AG10803 (cell line): ENCODE results near the gene SKA2.

Experiments used
- DNase-seq: peaks from one replicate; pipeline ENCODE4 v3.0.0; 2010; ENCODE audit warnings: low read depth
- H3K4me3 ChIP-seq: 2 replicates; pipeline ENCODE4 v1.5.1; 2011; ENCODE audit warnings: mild to moderate bottlenecking, low read length, control low read depth
- TF ChIP-seq, protein P1 (sequence below): conservative IDR thresholded peaks from 2 replicates; pipeline ENCODE4 v1.5.1; 2011; ENCODE audit warnings: mild to moderate bottlenecking, low read length, control low read depth, inconsistent platforms

The SKA2 gene

DNA sequence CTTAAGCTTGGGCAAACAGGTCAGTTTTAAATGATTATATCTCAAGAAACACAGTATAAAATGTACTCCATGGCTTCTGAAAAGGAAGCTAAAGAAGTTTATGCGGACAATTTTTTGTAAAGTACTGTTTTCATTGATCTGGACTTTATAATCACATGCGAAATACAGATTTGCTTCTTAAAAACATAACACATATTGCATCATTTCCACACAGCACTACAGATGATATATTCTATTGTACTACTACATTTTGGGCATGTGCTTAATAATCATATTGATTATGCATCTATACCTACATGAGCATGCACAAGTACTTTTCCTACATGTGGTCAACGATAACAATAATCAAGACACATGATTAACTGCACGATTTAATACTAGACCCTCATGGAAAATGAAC lies 70.8 kb downstream of the SKA2 start:
- H3K4me3 ChIP-seq, result no peak overlapping the region
- TF ChIP-seq, protein P1, sequence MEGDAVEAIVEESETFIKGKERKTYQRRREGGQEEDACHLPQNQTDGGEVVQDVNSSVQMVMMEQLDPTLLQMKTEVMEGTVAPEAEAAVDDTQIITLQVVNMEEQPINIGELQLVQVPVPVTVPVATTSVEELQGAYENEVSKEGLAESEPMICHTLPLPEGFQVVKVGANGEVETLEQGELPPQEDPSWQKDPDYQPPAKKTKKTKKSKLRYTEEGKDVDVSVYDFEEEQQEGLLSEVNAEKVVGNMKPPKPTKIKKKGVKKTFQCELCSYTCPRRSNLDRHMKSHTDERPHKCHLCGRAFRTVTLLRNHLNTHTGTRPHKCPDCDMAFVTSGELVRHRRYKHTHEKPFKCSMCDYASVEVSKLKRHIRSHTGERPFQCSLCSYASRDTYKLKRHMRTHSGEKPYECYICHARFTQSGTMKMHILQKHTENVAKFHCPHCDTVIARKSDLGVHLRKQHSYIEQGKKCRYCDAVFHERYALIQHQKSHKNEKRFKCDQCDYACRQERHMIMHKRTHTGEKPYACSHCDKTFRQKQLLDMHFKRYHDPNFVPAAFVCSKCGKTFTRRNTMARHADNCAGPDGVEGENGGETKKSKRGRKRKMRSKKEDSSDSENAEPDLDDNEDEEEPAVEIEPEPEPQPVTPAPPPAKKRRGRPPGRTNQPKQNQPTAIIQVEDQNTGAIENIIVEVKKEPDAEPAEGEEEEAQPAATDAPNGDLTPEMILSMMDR, result no peak
- DNase-seq, result no peak

DNA sequence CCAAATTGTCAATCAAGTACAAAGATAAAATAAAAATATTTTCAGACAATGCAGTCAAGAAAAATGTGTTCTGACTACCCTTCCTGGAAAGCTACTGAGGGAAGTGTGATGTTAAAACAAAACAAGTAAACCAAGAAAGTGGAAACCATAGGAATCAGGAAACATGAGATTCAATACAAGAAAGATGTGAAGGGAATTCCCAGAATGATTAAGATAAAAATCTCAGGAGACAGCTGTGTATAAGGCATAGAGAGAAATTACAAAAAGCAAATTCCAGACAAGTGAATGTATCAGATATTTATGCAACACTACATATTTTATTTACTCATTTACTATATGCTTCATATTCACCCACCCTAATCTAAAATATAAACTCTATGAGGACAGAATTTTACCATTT lies 80.5 kb downstream of the SKA2 start:
- no peak overlapping the region for H3K4me3 ChIP-seq
- TF ChIP-seq, protein P1, result no peak
- peak; percentile 69 for DNase-seq

DNA sequence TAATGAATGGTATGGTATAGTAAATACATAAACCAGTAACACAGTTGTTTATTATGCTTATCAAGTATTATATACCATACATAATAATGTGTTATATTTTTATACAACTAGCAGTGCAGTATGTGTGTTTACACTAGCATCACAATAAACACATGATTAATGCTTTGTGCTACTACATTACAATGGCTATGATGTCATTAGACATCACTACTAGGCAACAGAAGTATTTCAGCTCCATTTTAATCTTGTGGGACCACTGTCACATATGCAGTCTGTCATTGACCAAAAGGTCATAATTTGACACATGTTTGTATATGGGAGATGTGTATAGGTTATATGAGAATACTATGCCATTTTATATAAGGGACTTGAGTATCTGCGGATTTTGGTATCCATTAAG lies 81.0 kb downstream of the SKA2 start:
- H3K4me3 ChIP-seq, result no peak overlapping the region
- TF ChIP-seq, protein P1, result no peak
- DNase-seq, result no peak

DNA sequence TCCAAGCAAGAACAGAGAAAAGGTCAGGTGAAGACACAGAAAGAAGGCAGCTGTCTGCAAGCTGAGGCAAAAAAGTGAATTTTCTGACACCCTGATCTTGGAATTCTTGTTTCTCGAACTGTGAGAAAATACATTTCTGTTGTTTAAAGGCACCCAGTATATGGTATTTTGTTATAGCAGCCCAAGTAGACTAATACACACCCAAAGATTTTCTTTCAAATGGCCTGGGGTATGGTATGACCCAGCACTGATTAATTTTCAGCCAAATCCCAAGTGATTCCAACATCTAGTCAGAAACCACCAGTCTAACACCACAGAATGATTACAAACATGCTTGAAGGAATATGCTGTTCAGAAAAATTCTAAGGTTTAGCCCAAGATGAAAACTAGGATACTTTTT lies 85.1 kb downstream of the SKA2 start:
- H3K4me3 ChIP-seq, result no peak overlapping the region
- TF ChIP-seq, protein P1, result no peak
- no peak for DNase-seq

DNA sequence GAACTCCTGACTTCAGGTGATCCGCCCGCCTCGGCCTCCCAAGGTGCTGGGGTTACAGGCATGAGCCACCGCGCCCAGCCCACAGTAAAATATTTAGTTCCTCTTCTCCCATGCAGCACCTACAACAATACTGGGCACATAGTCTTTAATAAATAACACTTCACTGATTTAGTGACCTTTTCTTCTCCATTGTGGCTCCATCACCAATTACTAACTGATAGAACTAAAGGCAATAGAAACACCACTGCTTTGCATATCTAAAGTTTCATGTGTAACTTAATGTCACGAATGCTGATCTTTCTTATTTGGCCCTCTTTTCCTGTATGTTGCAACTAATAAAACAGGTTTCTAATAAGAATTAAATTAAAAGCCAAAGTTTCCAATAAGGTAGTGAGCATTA lies 87.2 kb downstream of the SKA2 start:
- no peak for DNase-seq
- no peak overlapping the region for H3K4me3 ChIP-seq
- TF ChIP-seq, protein P1, result no peak

DNA sequence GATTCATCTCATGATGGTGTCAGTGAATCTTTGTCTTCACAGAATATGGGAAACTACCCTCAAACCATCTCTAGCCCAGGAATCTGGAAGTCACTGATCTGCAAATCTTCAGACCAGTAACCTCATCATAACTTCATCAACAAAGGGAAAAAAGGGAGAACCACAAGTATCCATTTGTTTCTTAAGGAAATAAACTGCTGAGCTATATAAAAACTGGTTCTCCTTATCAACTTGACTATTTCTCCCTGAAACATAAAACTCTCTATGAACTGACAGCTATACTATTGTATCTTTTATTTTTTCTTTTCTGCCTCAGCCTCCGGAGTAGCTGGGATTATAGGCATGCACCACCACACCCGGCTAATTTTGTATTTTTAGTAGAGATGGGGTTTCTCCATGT lies 87.6 kb downstream of the SKA2 start:
- no peak for DNase-seq

DNA sequence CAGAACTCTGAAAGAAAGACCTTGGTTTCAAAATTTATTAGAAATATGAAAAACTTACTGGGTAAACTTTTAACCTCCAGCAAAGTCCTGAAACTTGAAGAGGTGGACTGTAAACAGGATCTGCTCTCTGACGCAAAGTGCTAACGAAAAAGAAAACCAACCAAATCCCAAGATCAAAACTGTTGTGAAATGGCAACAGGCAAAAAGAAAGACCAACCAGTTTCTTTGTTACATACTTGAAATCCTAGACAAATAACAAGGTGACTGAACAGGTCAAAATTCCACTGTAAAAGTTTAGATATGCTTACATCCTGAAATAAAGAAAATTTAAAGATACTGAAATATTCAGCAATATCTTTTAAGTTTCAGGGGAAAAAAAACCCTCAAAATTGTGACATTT lies 92.5 kb downstream of the SKA2 start:
- DNase-seq, result no peak
- H3K4me3 ChIP-seq, result no peak overlapping the region

More for the DNA sequence above, 87.6 kb downstream of the SKA2 start:
- H3K4me3 ChIP-seq, result no peak overlapping the region
- TF ChIP-seq, protein P1, result no peak

More for the DNA sequence above, 92.5 kb downstream of the SKA2 start:
- TF ChIP-seq, protein P1, result no peak
